MCF 10A (cell line): ENCODE measurements around the gene NKX2-1. TPM values are rescaled to one million over a fixed set of nuclear protein-coding genes. Genes with fewer than 3 reads are reported as not detected.

ENCODE experiments used
- BruUV-seq: library from RNA; stranded (reverse); fragments of 400-500 nt; replicated peaks from 2 replicates; lab custom pipeline; 2021; lab: Mats Ljungman, UMichigan
- CTCF ChIA-PET: fragments of 300-600 bp; sonication (Branson Sonifier 250); formaldehyde crosslinking; extraction: SDS; loops from one replicate; lab custom pipeline; 2021; ENCODE audit warnings: antibody characterized with exemption, inconsistent platforms; lab: Yijun Ruan, JAX
- POLR2A ChIA-PET: fragments of 300-600, 350-650 bp; sonication (Branson Sonifier 250); formaldehyde crosslinking; extraction: SDS; loops from one replicate; lab custom pipeline; 2020; ENCODE audit warnings: antibody characterized with exemption, inconsistent platforms; lab: Yijun Ruan, JAX
- DNase-seq: peaks from one replicate; pipeline ENCODE4 v3.0.0-alpha.2; 2018; ENCODE audit not compliant: unreplicated experiment
- H3K27ac Mint-ChIP-seq: one replicate; pipeline ENCODE4 v1.8.0; 2022; ENCODE audit warnings: mild to moderate bottlenecking, low read depth, mixed read lengths; ENCODE audit not compliant: unreplicated experiment
- H3K27me3 Mint-ChIP-seq: one replicate; pipeline ENCODE4 v1.8.0; 2022; ENCODE audit warnings: mixed read lengths; ENCODE audit not compliant: insufficient read depth, unreplicated experiment
- H3K36me3 Mint-ChIP-seq: one replicate; pipeline ENCODE4 v1.8.0; 2022; ENCODE audit warnings: mild to moderate bottlenecking, moderate library complexity, mixed read lengths; ENCODE audit not compliant: insufficient read depth, unreplicated experiment
- H3K4me1 Mint-ChIP-seq: one replicate; pipeline ENCODE4 v1.8.0; 2022; ENCODE audit warnings: mixed read lengths; ENCODE audit not compliant: insufficient read depth, unreplicated experiment
- H3K4me3 Mint-ChIP-seq: one replicate; pipeline ENCODE4 v1.8.0; 2022; ENCODE audit warnings: mild to moderate bottlenecking, moderate library complexity, mixed read lengths; ENCODE audit not compliant: unreplicated experiment
- H3K9me3 Mint-ChIP-seq: one replicate; pipeline ENCODE4 v1.8.0; 2022; ENCODE audit warnings: mixed read lengths; ENCODE audit not compliant: unreplicated experiment
- intact Hi-C: fragments of 100-400 bp; cut with micrococcal nuclease; formaldehyde crosslinking; loops from 2 replicates; pipeline ENCODE4 v1.14.1; 2022
- total RNA-seq: library from RNA; stranded (reverse); gene quantifications from 2 replicates; pipeline ENCODE4 v1.2.3, GENCODE V29; 2022
- TF ChIP-seq, protein P1 (sequence below): fragments of 200-600 bp; IDR thresholded peaks from one replicate; pipeline ENCODE4 v1.8.0; 2022; ENCODE audit warnings: antibody characterized with exemption, mild to moderate bottlenecking; ENCODE audit not compliant: unreplicated experiment

The NKX2-1 gene
- total RNA-seq, 1 experiment from 2014 or later, result not detected

DNA sequence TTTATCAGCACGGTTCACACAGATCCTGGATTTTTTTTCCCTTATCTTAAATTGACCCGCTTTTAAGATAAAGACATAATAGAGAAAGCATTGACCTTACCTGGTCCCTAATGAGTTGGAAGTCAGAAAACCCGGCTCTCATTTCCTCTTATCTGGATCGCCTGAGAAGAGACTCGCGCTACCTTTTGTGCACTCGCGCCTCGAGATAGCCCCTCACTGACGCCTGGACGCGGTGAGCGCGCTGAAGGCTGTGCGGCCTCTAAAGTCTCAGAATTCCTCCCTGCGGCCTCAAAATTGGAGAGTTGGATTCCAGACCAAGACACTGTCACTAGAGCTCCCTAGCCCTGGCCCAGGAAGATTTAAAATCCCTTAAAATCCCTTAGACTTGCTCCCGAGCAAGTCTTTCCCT, 7.0 kb downstream of the NKX2-1 start:
- no peak for DNase-seq
- no TSS peak for BruUV-seq
- H3K27me3 Mint-ChIP-seq, result peaks cover 80% of the 10 kb centered on the region
- TF ChIP-seq, protein P1, sequence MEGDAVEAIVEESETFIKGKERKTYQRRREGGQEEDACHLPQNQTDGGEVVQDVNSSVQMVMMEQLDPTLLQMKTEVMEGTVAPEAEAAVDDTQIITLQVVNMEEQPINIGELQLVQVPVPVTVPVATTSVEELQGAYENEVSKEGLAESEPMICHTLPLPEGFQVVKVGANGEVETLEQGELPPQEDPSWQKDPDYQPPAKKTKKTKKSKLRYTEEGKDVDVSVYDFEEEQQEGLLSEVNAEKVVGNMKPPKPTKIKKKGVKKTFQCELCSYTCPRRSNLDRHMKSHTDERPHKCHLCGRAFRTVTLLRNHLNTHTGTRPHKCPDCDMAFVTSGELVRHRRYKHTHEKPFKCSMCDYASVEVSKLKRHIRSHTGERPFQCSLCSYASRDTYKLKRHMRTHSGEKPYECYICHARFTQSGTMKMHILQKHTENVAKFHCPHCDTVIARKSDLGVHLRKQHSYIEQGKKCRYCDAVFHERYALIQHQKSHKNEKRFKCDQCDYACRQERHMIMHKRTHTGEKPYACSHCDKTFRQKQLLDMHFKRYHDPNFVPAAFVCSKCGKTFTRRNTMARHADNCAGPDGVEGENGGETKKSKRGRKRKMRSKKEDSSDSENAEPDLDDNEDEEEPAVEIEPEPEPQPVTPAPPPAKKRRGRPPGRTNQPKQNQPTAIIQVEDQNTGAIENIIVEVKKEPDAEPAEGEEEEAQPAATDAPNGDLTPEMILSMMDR, result no peak
- CTCF ChIA-PET, result interaction anchor here (0.6 to 0.7 kb wide), 2 partner anchors 13 to 1055 kb away, joined by 3 to 5 read pairs; no protein-coding TSS in a partner anchor
- POLR2A ChIA-PET, result no interaction called here
- no peak overlapping the region for H3K4me3 Mint-ChIP-seq
- no peaks in the 10 kb centered on the region for H3K4me1 Mint-ChIP-seq
- no peak overlapping the region for H3K27ac Mint-ChIP-seq
- intact Hi-C loops, result no loop called here
- no peaks in the 10 kb centered on the region for H3K36me3 Mint-ChIP-seq
- no peaks in the 10 kb centered on the region for H3K9me3 Mint-ChIP-seq

DNA sequence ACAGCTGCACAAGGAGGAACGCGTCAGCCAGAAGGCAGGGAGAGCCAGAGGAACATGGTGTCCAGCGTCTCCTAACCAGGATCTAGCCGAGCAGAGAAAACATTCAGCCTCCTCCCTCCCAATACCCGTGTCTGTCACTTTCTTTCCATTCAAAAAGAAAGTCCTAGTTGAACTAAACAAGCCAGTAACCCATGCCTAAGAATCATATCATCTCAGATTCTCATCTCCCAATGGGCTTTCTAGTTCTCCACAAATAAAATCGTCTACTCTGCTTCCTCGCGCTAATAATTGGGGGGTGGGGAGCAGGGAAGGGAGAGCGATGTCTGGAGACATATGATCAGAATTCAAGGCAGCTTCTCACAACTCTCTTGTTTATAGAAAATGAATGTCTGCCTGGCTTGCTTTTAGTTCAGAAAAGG, 7.4 kb downstream of the NKX2-1 start:
- H3K36me3 Mint-ChIP-seq, result no peaks in the 10 kb centered on the region
- H3K4me1 Mint-ChIP-seq, result no peaks in the 10 kb centered on the region
- H3K27ac Mint-ChIP-seq, result no peak overlapping the region
- POLR2A ChIA-PET, result no interaction called here
- H3K27me3 Mint-ChIP-seq, result peaks cover 85% of the 10 kb centered on the region
- no peaks in the 10 kb centered on the region for H3K9me3 Mint-ChIP-seq
- intact Hi-C loops, result no loop called here
- no peak for DNase-seq
- TF ChIP-seq, protein P1, result no peak
- BruUV-seq, result no TSS peak
- CTCF ChIA-PET, result interaction anchor here (0.6 kb wide), 1 partner anchor 1056 kb away, joined by 5 read pairs; no protein-coding TSS in a partner anchor
- H3K4me3 Mint-ChIP-seq, result no peak overlapping the region

DNA sequence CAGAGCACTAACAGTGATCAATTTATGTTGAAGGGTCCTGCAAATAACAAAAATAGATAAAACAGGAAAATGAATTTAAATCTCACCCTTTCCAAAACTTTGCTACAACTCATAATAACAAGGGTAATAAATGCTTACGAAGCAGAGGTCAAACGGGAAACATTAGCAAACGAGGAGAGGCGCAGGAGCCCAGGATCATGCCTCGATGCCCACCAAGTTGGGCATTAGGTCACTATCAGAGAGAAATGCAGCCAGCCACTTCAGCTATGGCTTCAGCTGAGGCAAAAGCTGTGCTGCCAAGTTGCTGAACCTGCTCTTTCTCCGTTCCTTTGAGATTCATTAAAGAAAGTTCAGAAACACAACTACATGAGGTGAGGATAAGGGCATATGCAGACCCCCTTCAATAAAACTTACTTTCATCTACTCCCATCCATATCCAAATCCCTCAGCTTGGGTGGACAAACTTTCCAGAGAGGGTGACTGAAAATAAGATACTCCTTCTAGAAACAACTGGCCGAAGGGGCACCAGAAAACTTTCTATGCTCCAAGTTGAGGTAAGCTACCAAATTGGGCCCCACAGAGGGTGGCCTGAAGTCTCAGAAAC, 7.9 kb downstream of the NKX2-1 start:
- Mint-ChIP-seq H3K9me3 (no peaks in the 10 kb centered on the region), H3K4me1 (no peaks in the 10 kb centered on the region), H3K27ac (no peak overlapping the region), H3K27me3 (peaks cover 88% of the 10 kb centered on the region), H3K4me3 (no peak overlapping the region), H3K36me3 (no peaks in the 10 kb centered on the region)
- no peak for DNase-seq
- POLR2A ChIA-PET, result no interaction called here
- intact Hi-C loops, result no loop called here
- CTCF ChIA-PET, result no interaction called here
- TF ChIP-seq, protein P1, result no peak
- no TSS peak for BruUV-seq

DNA sequence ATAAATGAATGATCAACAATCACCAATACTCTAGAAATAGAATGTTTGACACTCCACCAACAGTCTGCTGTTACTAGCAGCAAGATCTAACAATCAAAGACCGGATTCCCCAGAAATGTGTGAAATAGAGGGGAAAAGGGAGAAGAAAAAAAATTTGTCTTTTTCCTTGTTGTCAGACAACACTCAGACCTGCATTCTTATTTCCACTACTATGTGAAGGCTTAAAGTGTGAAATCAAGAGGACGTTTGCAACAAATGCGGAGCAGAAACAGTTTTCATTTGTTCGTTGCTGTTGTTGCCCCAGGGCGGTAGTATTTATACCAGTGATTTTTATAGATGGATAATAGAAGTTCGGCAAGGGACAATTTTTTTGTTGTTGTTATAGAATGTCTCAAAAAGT, 9.2 kb downstream of the NKX2-1 start:
- H3K9me3 Mint-ChIP-seq, result no peaks in the 10 kb centered on the region
- TF ChIP-seq, protein P1, result no peak
- POLR2A ChIA-PET, result no interaction called here
- H3K36me3 Mint-ChIP-seq, result no peaks in the 10 kb centered on the region
- DNase-seq, result no peak
- H3K27me3 Mint-ChIP-seq, result peaks cover 89% of the 10 kb centered on the region
- intact Hi-C loops, result no loop called here
- CTCF ChIA-PET, result no interaction called here
- H3K4me1 Mint-ChIP-seq, result no peaks in the 10 kb centered on the region
- H3K4me3 Mint-ChIP-seq, result no peak overlapping the region
- H3K27ac Mint-ChIP-seq, result no peak overlapping the region
- BruUV-seq, result no TSS peak
